HCT116 (cell line): ENCODE results near the gene WRAP53.

Source experiments
- CTCF ChIP-seq, 3 experiments: fragments of 200-600 bp in 1 of 3; sonication (generic) in 1 of 3; IDR thresholded peaks in 2 of 3; conservative IDR thresholded peaks in 1 of 3; 2 replicates each; pipeline ENCODE4 v1.5.1; 2012 to 2017; ENCODE audit warnings: low read depth in 2 of 3, low read length in 2 of 3, antibody characterized with exemption in 1 of 3, borderline replicate concordance in 1 of 3, control low read depth in 1 of 3, mild to moderate bottlenecking in 1 of 3, mixed read lengths in 1 of 3, mixed run types in 1 of 3, moderate library complexity in 1 of 3; ENCODE audit not compliant: insufficient read depth in 1 of 3
- EZH2 ChIP-seq: fragments of 200-600 bp; sonication (generic); IDR thresholded peaks from 2 replicates; pipeline ENCODE4 v1.6.1; 2017; ENCODE audit warnings: antibody characterized with exemption, mixed run types
- EZH2phosphoT487 ChIP-seq: fragments of 200-600 bp; IDR thresholded peaks from 2 replicates; pipeline ENCODE4 v1.6.1; 2018; ENCODE audit warnings: antibody characterized with exemption, borderline replicate concordance
- JUND ChIP-seq: IDR thresholded peaks from 2 replicates; pipeline ENCODE4 v1.6.1; 2012
- POLR2A ChIP-seq: IDR thresholded peaks from 2 replicates; pipeline ENCODE4 v1.7.0; 2011; ENCODE audit warnings: borderline replicate concordance; ENCODE audit not compliant: insufficient read depth, insufficient read length; ENCODE audit errors: extremely low read depth
- POLR2AphosphoS5 ChIP-seq: IDR thresholded peaks from 2 replicates; pipeline ENCODE4 v1.6.1; 2011; ENCODE audit warnings: mild to moderate bottlenecking, low read depth, low read length, moderate library complexity
- SIN3A ChIP-seq: IDR thresholded peaks from 2 replicates; pipeline ENCODE4 v1.6.1; 2012; ENCODE audit warnings: low read depth
- TCF7L2 ChIP-seq: IDR thresholded peaks from 2 replicates; pipeline ENCODE4 v1.7.0; 2011; ENCODE audit warnings: borderline replicate concordance, inconsistent platforms; ENCODE audit not compliant: insufficient read depth, insufficient read length; ENCODE audit errors: extremely low read depth
- ZNF274 ChIP-seq: fragments of 200-500 bp; sonication (Bioruptor generic); IDR thresholded peaks from 2 replicates; pipeline ENCODE4 v1.6.1; 2014; ENCODE audit warnings: mild to moderate bottlenecking, low read depth, low read length, inconsistent platforms
- TF ChIP-seq, protein P1 (sequence below): IDR thresholded peaks from 2 replicates; pipeline ENCODE4 v1.6.1; 2011; ENCODE audit warnings: mild to moderate bottlenecking, low read length, moderate library complexity; ENCODE audit not compliant: insufficient replicate concordance; ENCODE audit errors: extremely low read depth
- TF ChIP-seq, protein P2 (sequence below): IDR thresholded peaks from 2 replicates; pipeline ENCODE4 v1.6.1; 2012

DNA sequence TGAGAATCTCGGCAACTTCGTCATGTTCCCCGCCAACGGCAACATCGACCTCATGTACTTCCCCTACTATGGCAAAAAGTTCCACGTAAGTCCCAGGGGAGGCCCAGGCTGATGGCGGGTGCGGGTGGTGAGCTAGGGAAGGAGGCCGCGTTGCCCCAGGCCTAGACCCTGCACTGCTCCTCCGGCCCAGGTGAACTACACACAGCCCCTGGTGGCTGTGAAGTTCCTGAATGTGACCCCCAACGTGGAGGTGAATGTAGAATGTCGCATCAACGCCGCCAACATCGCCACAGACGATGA, 32.8 kb upstream of the WRAP53 start:
- TF ChIP-seq, protein P1, sequence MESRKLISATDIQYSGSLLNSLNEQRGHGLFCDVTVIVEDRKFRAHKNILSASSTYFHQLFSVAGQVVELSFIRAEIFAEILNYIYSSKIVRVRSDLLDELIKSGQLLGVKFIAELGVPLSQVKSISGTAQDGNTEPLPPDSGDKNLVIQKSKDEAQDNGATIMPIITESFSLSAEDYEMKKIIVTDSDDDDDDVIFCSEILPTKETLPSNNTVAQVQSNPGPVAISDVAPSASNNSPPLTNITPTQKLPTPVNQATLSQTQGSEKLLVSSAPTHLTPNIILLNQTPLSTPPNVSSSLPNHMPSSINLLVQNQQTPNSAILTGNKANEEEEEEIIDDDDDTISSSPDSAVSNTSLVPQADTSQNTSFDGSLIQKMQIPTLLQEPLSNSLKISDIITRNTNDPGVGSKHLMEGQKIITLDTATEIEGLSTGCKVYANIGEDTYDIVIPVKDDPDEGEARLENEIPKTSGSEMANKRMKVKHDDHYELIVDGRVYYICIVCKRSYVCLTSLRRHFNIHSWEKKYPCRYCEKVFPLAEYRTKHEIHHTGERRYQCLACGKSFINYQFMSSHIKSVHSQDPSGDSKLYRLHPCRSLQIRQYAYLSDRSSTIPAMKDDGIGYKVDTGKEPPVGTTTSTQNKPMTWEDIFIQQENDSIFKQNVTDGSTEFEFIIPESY: no peak
- TF ChIP-seq, protein P2, sequence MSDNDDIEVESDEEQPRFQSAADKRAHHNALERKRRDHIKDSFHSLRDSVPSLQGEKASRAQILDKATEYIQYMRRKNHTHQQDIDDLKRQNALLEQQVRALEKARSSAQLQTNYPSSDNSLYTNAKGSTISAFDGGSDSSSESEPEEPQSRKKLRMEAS: no peak
- TF ChIP-seq JUND: no peak
- TF ChIP-seq ZNF274: no peak
- no peak for TF ChIP-seq POLR2AphosphoS5
- no peak for TF ChIP-seq CTCF (IDR thresholded peaks at IDR 0.05 in 2 of 3, conservative IDR thresholded peaks at IDR 0.05 in 1 of 3; ENCODE audit: borderline replicate concordance in 1 of 3, insufficient read depth in 1 of 3, low read depth in 2 of 3, low read length in 2 of 3)
- no peak for TF ChIP-seq EZH2
- TF ChIP-seq POLR2A: no peak
- TF ChIP-seq TCF7L2: no peak
- no peak for TF ChIP-seq EZH2phosphoT487
- no peak for TF ChIP-seq SIN3A
